GM18861 (cell line): ENCODE measurements around the gene TGFBR2.

Source experiments
- ATAC-seq: cut with Tn5 transposase; IDR thresholded peaks from one replicate; pipeline ENCODE4 v1.9.1; 2021; ENCODE audit not compliant: unreplicated experiment

TGFBR2 gene

GRCh38 chr3:30671527-30672286 is 65.3 kb downstream of the TGFBR2 start:
- ATAC-seq, result no peak

GRCh38 chr3:30672287-30672735 is 65.9 kb downstream of the TGFBR2 start:
- ATAC-seq, result no peak

- ATAC-seq, result no peak
Observed at GRCh38 chr3:30672959-30673358, 66.6 kb downstream of the TGFBR2 start.

DNA sequence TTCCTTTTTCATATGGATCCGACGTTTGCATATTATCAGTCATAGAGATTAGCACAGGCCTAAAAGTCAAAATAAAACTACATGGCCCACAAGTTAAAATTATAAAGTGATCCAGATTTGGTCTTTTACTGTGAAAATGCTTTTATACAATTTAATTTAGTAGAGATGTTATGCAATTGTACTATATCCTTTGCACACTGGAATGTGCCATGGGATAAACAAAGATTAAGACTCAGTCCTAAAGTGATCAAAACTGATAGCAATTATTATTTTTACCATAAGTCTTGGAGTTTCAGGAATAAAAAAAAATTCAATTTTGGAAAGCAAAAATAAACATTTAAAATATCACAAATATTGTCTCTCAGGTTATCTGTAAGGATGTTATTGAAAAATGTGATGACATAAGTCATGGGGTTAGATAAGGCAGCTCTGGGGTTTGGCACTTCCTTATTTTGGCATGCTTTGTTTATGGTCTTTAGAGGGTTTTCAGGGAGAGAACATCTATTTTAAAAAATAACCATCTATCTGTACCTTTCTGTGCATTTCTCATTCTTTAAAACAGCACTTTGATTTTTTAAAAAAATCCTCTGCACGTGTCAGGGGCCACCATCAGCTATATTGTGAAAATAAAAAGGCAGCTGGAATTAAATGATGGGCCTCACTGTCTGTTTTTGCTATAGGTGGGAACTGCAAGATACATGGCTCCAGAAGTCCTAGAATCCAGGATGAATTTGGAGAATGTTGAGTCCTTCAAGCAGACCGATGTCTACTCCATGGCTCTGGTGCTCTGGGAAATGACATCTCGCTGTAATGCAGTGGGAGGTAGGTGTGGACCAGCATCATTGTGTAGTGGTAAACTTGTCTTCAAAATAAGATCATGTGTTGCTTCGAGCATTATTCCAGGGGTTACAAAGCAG is 67.3 kb downstream of the TGFBR2 start:
- no peak for ATAC-seq

- ATAC-seq, result no peak
Observed at GRCh38 chr3:30675006-30675405, 68.6 kb downstream of the TGFBR2 start.

- no peak for ATAC-seq
Observed at GRCh38 chr3:30675774-30676173, 69.4 kb downstream of the TGFBR2 start.

- ATAC-seq, result peak; percentile 55
Observed at GRCh38 chr3:30676424-30677346, 70.3 kb downstream of the TGFBR2 start.

- no peak for ATAC-seq
Observed at GRCh38 chr3:30677347-30677685, 70.9 kb downstream of the TGFBR2 start.

DNA sequence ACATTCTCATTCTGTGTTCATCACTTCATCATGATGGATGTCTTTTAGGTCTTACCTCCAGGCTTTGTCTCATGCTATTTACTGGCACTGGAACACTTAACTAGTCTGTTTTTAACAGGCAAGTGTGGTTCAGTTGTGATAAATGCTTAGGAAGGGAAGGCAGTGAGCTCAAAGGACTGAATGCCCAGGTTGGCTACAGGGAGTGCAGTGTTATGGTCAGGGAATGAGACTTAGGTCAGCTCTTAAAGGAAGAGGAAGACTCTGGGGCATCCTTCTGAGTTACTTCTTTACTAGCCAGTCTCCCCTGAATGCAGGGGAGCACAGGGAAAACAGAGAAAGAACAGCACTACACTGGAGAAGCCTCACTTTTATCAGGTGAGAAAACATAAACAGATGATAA is 72.6 kb downstream of the TGFBR2 start:
- no peak for ATAC-seq

- ATAC-seq, result no peak
Observed at GRCh38 chr3:30680789-30681648, 74.6 kb downstream of the TGFBR2 start.

DNA sequence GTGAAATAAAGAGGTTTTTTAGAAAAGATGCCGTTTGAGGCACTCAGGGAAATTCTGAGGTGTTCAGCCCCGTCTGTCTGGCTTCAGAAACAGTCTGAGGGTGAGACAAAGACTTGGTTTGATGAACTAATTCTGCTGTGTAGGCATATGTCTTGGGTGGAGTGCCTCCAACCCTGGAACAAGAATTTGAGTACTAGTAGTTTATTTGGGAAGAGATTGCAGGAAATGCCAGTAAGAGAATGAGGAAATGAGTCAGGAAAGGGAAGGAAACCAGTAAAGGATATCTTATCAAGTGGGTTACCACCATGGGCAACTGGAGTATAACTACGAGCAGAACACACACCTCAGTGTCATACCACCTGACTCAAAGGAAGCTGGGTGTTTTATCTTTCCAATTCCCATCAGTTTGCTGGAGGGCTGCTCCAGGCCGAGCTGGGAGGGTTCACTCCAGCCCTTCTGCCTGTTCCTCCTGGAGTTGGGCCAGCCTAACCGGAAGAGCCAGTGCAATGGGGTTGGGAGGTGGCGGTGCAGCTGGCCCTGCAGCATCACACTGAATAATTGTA is 75.3 kb downstream of the TGFBR2 start:
- ATAC-seq, result no peak

GRCh38 chr3:30682434-30683155 is 76.2 kb downstream of the TGFBR2 start:
- no peak for ATAC-seq

DNA sequence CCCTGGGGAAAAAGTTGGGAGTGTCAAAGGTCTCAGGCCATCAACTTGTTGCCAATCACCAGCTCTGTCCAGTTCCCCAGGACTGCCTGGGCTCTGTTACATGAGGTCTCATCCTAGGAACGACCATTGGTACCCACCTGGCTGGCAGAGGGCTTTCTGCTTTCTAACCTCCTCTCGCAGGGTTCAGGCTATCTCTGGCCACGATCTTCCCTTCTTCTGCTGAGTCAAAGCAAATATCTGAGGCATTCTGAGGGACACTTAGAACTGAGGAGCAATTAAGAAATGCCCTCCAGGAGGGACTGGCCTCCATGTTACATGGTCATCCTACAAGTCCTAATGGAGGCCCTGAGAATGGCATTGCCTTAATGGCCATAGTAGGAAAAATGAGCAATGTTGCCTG is 77.4 kb downstream of the TGFBR2 start:
- no peak for ATAC-seq

DNA sequence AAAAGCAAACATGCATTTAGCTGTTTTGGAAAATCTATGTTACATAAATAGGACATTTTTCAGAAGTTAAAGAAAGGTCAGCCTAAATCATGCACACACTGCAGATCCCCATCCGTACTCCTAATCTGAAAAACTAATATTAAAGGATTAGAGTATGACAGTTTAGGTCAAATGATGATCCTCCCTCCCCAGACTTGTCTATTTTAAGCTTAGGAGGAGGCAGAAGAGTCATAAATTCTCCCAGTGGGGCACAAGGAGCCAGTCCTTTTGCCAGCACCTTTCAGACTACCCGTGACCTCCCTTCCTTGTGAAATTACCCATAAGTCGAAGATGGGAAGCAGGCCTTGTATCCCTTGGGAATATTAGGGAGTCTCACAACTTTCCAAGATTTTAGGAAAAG is 78.0 kb downstream of the TGFBR2 start:
- ATAC-seq, result no peak

DNA sequence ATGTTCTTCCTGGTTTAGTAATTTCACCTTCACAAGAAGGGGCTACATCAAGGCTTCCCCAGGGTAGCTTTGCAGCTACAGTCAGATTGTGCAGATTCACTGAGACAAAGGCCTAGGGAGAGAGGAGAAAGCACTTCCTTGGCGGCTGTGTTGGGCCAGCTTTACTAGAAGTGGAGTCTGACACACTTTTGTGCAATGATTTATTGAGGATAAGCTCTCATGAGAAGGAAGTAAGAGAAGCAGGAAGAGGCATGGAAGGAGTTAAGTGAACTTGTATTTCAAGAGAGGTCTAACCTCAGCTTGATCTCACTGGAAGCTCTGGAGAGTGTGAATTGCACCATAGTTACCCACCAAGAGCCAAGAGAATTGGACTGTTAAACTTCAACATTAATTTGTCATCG is 78.9 kb downstream of the TGFBR2 start:
- no peak for ATAC-seq

- ATAC-seq, result no peak
Observed at GRCh38 chr3:30686176-30686575, 79.8 kb downstream of the TGFBR2 start.

GRCh38 chr3:30686799-30687198 is 80.4 kb downstream of the TGFBR2 start:
- no peak for ATAC-seq

- no peak for ATAC-seq
Observed at GRCh38 chr3:30687930-30688570, 81.6 kb downstream of the TGFBR2 start.
